SK-N-MC (cell line): ENCODE data around the gene PDZD7.

Experiments used
- DNase-seq: peaks from one replicate; pipeline ENCODE4 v3.0.0-alpha.2; 2011; ENCODE audit warnings: low read depth, low spot score
- H3K27ac ChIP-seq: fragments of 200-600 bp; sonication (generic); 2 replicates; pipeline ENCODE4 v1.5.1; 2016; ENCODE audit warnings: mixed run types
- H3K36me3 ChIP-seq: fragments of 200-600 bp; sonication (generic); 2 replicates; pipeline ENCODE4 v1.6.1; 2017; ENCODE audit warnings: antibody characterized with exemption, low read length, mixed read lengths; ENCODE audit not compliant: insufficient read depth
- H3K4me3 ChIP-seq: fragments of 200-600 bp; sonication (generic); 2 replicates; pipeline ENCODE4 v1.5.1; 2016
- H3K9ac ChIP-seq: fragments of 200-600 bp; sonication (generic); 2 replicates; pipeline ENCODE4 v1.8.0; 2017; ENCODE audit warnings: mixed run types, mixed read lengths; ENCODE audit not compliant: insufficient read length
- H3K9me3 ChIP-seq: fragments of 200-600 bp; sonication (generic); 2 replicates; pipeline ENCODE4 v1.6.1; 2017; ENCODE audit warnings: low read depth, mild to moderate bottlenecking, antibody characterized with exemption, low read length, moderate library complexity, mixed read lengths
- EZH2 ChIP-seq: fragments of 200-600 bp; sonication (generic); IDR thresholded peaks from one replicate; pipeline ENCODE4 v1.6.1; 2017; ENCODE audit warnings: antibody characterized with exemption
- FOXP2 ChIP-seq: optimal IDR thresholded peaks from 2 replicates; pipeline ENCODE3; 2011; ENCODE audit warnings: mild to moderate bottlenecking, moderate library complexity; ENCODE audit not compliant: insufficient read depth; ENCODE audit errors: extremely low read length, control extremely low read depth
- POLR2AphosphoS5 ChIP-seq: IDR thresholded peaks from 2 replicates; pipeline ENCODE4 v1.6.1; 2012; ENCODE audit warnings: mild to moderate bottlenecking, low read depth, low read length, borderline replicate concordance

Gene PDZD7

DNA sequence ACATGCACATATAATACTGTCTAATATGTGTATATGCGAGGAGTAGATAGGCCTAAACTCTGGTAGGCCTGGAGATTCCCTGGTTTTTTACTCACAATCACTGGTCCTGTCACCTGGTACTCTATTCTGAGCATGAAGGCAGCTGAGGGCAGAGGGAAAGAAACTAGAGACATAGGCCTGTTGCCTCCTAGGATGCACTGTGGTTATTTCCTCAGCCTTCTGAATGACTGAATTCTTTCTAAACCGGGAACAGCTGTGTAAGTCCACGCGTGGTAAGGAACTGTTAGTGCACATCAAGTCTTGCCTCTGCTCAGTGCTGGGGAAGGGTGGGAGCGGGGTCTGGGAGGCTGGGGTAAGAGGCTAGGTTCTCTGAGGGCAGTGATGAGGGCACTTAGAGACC is 38.5 kb upstream of the PDZD7 start:
- TF ChIP-seq POLR2AphosphoS5: no peak
- no peak for TF ChIP-seq FOXP2
- no peak for TF ChIP-seq EZH2
- H3K9me3 ChIP-seq: no peaks in the 10 kb centered on the region
- no peak overlapping the region for H3K4me3 ChIP-seq
- H3K36me3 ChIP-seq: no peaks in the 10 kb centered on the region
- H3K9ac ChIP-seq: no peak overlapping the region
- no peak for DNase-seq
- no peak overlapping the region for H3K27ac ChIP-seq

DNA sequence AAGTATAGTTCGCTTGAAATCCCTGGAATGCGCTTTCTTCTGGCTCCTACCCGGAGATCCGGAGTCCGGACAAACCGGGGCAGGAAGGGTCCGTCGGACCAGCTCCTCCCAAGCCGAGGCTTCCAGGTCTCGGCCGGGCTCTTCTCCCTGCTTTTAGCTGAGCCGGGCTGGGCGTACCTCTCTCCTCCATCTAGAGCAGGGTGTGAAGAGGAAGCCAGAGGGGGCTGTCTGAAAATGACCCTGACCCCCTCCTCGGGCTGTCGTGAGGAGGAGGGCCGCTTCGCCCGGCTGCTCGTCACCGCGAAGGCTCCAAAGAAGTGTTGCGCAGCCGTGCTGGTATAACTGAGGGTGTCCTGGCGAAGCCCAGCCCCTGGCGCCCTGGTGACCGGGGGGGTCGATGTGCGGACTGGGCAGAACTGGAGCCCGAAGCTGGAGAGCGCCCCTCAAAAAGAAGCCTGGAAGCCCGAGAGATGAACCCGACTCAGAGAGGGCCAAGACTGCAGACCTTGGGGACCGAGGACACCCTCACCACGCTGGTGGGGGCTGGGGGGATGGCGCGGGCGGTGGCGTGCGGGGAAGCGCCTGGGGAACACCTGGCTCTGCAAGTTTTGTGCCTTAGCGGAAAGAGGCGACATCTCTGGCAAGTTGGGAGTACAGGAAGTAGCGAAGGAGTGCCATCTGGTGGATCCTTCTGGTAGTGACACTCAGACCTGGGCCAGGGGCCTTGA is 36.6 kb upstream of the PDZD7 start:
- H3K9me3 ChIP-seq: no peaks in the 10 kb centered on the region
- peak overlapping the region; percentile 77 for H3K4me3 ChIP-seq
- peak overlapping the region; percentile 32 for H3K9ac ChIP-seq
- DNase-seq: no peak
- TF ChIP-seq EZH2: no peak
- no peak overlapping the region for H3K27ac ChIP-seq
- H3K36me3 ChIP-seq: no peaks in the 10 kb centered on the region

DNA sequence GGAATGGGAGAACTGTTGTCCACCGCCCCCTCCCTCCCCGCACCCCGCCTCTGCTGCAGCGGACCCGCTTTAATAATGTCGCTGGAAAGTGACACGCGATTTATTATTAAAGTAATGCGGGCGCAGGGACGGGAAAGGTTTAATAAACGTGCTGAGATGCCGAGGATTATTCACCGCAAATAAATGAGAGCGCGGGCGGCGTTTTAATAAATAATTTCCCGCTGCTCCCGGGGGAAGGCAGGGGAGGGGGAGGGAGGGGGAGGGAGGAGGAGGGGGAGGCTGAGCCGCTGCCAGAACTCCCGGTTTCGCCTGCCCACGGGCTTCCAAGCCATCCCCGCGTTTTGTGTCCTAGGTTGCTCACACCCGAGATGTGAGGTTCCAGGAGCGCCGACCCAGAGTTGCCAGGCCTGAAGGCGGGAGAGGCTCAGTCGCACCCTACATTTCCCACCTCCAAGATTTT is 36.0 kb upstream of the PDZD7 start:
- TF ChIP-seq EZH2: no peak
- no peak for TF ChIP-seq POLR2AphosphoS5
- no peak for TF ChIP-seq FOXP2
- Histone ChIP-seq H3K9ac (peak overlapping the region; percentile 32), H3K4me3 (peak overlapping the region; percentile 77), H3K27ac (no peak overlapping the region), H3K36me3 (no peaks in the 10 kb centered on the region), H3K9me3 (no peaks in the 10 kb centered on the region)
- no peak for DNase-seq

DNA sequence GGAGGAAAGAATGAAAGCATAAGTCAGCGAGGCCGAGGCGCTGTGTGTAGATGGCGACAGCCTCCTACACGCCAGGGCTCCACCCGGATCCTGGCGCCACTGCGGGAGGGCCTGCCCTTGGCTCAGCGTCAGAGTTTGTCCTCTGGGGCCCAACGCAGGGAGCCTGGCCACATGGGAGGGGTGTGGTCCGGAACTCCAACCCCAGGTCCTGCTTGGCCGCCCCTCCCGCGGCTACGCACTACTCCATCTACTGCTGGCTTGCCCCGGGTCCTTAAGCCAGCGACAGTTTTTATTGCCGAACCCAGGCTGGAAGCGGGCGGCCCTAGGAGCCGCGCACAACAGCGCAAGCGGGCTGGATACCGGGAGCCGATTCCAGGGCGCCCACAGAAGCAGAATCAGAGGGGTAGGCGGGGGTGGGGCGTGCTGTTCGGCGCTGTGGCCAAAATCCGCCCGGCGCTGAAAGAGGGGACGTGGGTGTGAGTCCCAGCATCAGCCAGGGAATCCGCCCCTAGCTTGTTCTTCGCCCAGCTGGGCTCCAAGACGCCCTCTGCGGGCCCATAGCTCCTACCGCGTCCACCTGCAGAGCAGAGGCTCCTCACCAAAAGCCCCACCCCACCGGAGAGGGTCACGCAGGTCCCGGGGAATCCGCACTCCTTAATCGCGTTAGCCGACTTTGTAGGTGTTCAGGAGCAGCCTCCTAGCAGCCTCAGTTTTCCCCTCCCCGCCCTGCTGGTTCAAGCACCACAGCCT is 35.4 kb upstream of the PDZD7 start:
- no peak for TF ChIP-seq FOXP2
- TF ChIP-seq POLR2AphosphoS5: no peak
- TF ChIP-seq EZH2: no peak
- Histone ChIP-seq H3K9ac (no peak overlapping the region), H3K36me3 (no peaks in the 10 kb centered on the region), H3K4me3 (peak overlapping the region; percentile 77; the same call in 1 of the 2 replicates), H3K9me3 (no peaks in the 10 kb centered on the region), H3K27ac (no peak overlapping the region)
- DNase-seq: no peak

DNA sequence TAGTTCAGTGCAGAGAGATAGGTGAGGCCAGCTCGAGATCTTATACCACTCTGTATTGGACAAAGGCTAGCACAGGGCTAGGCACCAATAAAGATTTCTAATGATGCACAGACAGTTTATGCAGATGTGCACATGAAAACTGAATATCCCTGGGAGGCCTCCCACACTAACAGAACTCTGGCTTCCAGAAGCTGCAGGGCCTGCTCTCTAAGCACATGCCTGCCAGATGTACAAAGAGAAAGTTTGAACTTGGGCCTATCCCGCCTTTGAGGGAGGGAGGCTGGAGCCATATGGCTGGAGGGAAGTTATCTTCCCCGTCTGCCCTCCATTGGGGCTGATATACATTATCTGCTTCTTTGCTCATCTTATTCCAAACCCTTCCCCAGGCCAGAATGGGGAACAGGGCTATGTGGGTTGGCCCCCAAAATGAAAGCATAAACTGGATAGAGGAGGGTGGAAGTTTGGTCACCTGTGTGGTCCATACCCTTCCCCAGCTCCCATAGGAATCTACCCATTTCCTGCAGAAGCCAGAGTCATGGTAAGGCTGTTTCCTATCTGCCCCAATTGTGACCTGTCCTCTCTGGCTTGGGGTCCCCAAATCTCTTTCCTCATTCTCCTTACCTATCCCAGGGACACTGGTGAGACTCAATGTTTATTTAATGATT is 34.7 kb upstream of the PDZD7 start:
- TF ChIP-seq FOXP2 (no peak), POLR2AphosphoS5 (no peak)
- H3K9me3 ChIP-seq: no peaks in the 10 kb centered on the region
- no peak for DNase-seq
- H3K36me3 ChIP-seq: no peaks in the 10 kb centered on the region
- no peak overlapping the region for H3K4me3 ChIP-seq
- H3K9ac ChIP-seq: no peak overlapping the region
- no peak overlapping the region for H3K27ac ChIP-seq

DNA sequence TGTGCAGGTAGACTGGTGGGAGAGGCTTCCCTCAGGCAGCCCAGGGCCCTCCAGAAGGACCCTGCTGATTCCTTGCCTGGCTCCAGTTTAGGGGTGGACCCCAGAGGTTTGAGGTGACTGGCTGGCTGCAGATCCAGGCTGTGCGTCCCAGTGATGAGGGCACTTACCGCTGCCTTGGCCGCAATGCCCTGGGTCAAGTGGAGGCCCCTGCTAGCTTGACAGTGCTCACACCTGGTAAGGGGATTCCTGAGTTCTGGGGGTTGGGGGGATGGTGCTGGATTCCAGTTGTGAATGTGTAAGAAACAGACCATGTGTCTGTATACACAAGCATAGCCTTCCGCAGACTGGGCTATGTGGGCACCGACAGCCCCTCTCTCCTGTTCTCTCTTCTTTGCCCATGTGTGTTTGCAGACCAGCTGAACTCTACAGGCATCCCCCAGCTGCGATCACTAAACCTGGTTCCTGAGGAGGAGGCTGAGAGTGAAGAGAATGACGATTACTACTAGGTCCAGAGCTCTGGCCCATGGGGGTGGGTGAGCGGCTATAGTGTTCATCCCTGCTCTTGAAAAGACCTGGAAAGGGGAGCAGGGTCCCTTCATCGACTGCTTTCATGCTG is 33.6 kb upstream of the PDZD7 start:
- Histone ChIP-seq H3K9ac (no peak overlapping the region), H3K9me3 (no peaks in the 10 kb centered on the region), H3K36me3 (no peaks in the 10 kb centered on the region), H3K4me3 (no peak overlapping the region), H3K27ac (no peak overlapping the region)
- DNase-seq: no peak
- TF ChIP-seq POLR2AphosphoS5: no peak
- TF ChIP-seq EZH2: no peak
- no peak for TF ChIP-seq FOXP2

DNA sequence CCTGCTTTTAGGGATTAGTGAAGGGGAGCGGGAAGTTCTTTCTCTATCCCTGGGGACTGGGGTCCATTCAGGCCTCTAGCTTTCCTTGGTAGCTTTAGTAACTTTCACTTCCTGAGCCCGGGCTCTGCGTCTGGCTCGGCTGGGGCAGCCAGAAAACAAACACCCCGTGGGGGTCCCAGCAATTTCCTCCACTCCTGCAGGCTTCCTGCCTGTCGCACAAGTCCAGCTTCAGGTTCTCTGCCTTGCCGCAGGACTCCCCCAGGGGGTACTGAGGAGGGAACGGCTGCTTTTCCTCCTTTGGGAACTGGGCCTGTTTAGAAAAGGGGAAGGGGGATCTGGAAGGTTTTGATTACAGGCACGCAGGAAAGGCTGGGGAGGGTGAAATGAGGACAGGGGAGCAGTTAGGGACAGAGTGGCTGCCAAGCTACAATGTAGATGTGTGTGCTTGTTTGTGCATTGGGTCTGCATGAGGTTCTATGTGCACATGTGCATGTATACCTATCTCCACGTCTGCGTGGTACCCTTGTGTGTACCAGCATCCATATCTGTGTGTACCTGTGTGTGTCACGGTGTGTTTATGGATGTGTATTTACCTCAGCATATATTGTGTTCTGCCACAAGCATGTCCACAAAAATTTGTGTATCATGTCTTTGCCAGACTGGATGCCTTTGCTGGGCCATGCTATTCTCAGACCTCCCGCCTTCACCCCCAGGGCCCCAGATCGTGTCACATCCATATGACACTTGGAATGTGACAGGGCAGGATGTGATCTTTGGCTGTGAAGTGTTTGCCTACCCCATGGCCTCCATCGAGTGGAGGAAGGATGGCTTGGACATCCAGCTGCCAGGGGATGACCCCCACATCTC is 32.9 kb upstream of the PDZD7 start:
- Histone ChIP-seq H3K36me3 (no peaks in the 10 kb centered on the region), H3K4me3 (peak overlapping the region; percentile 58), H3K27ac (peak overlapping the region; percentile 81), H3K9ac (no peak overlapping the region), H3K9me3 (no peaks in the 10 kb centered on the region)
- no peak for TF ChIP-seq POLR2AphosphoS5
- no peak for DNase-seq

DNA sequence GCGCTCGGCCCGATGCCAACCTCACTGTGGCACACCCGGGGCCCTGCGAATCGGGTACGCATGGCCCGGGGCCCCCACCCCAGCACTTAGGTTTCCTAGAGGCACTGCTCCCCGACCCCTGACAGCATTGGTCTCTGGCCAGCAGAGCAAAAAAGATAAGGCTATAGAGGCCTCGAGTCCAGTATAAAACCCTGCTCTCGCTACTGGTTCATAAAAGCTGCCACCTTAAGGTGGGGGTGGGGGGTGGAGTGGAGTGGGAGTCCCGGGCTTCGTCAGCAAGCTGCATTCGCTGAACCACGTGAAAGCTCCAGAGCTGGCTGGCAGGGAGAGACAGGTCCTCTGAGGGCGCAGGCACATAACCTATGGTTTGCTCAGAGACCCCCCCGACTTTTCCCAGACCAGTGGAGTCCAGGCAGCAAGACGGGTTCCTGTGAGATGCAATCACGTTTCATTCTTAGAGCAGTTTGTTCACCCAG is 32.2 kb upstream of the PDZD7 start:
- DNase-seq: no peak
- Histone ChIP-seq H3K9ac (no peak overlapping the region), H3K4me3 (peak overlapping the region; percentile 58), H3K36me3 (no peaks in the 10 kb centered on the region), H3K9me3 (no peaks in the 10 kb centered on the region), H3K27ac (peak overlapping the region; percentile 81)
- TF ChIP-seq FOXP2 (no peak), EZH2 (no peak), POLR2AphosphoS5 (no peak)
